Hepatocyte (in vitro differentiated cells): Measurements from ENCODE around the gene SPATA22. TPM values are rescaled to one million over a fixed set of nuclear protein-coding genes. Genes with fewer than 3 reads are reported as not detected.
"Not testable (repeated sequence)": the region's sequence is repeated elsewhere in the genome, so short reads cannot be mapped to it uniquely, and the experiment has no call there.

Experiments used
- DNase-seq: peaks from one replicate; pipeline ENCODE4 v3.0.0-alpha.2; 2016; ENCODE audit warnings: low spot score
- H2AFZ ChIP-seq: fragments of 200-600 bp; sonication (generic); 2 replicates; pipeline ENCODE4 v1.6.0; 2016; ENCODE audit warnings: antibody characterized with exemption, mild to moderate bottlenecking
- H3K27ac ChIP-seq: fragments of 200-600 bp; sonication (generic); 2 replicates; pipeline ENCODE4 v1.5.1; 2016; ENCODE audit warnings: mild to moderate bottlenecking
- H3K27me3 ChIP-seq: fragments of 200-600 bp; sonication (generic); 2 replicates; pipeline ENCODE4 v1.6.1; 2016
- H3K36me3 ChIP-seq: fragments of 200-600 bp; sonication (generic); replicated peaks from 2 replicates; pipeline ENCODE4 v1.5.1; 2016; ENCODE audit warnings: low read depth; ENCODE audit not compliant: insufficient read depth
- H3K4me1 ChIP-seq: fragments of 200-600 bp; sonication (generic); 2 replicates; pipeline ENCODE4 v1.5.1; 2016; ENCODE audit warnings: mild to moderate bottlenecking, moderate library complexity; ENCODE audit not compliant: insufficient read depth
- H3K4me2 ChIP-seq: fragments of 200-600 bp; sonication (generic); 2 replicates; pipeline ENCODE4 v1.6.0; 2016
- H3K4me3 ChIP-seq: fragments of 200-600 bp; sonication (generic); 2 replicates; pipeline ENCODE4 v1.5.1; 2016; ENCODE audit warnings: mild to moderate bottlenecking
- H3K79me2 ChIP-seq: fragments of 200-600 bp; sonication (generic); 2 replicates; pipeline ENCODE4 v1.6.0; 2017; ENCODE audit warnings: mild to moderate bottlenecking
- H3K9me2 ChIP-seq: fragments of 200-600 bp; sonication (generic); replicated peaks from 2 replicates; pipeline ENCODE4 v1.6.0; 2017; ENCODE audit warnings: mild to moderate bottlenecking; ENCODE audit not compliant: insufficient read depth
- H3K9me3 ChIP-seq: fragments of 200-600 bp; sonication (generic); 2 replicates; pipeline ENCODE4 v1.5.1; 2016; ENCODE audit warnings: low read depth, mild to moderate bottlenecking
- H4K20me1 ChIP-seq: fragments of 200-600 bp; sonication (generic); 2 replicates; pipeline ENCODE4 v1.6.0; 2016; ENCODE audit warnings: mild to moderate bottlenecking; ENCODE audit not compliant: insufficient read depth, poor library complexity, severe bottlenecking
- EZH2 ChIP-seq: fragments of 200-600 bp; sonication (generic); IDR thresholded peaks from 2 replicates; pipeline ENCODE4 v1.6.1; 2016; ENCODE audit warnings: antibody characterized with exemption, mild to moderate bottlenecking, borderline replicate concordance
- EZH2phosphoT487 ChIP-seq: fragments of 200-600 bp; sonication (generic); IDR thresholded peaks from one replicate; pipeline ENCODE4 v1.6.1; 2018; ENCODE audit warnings: antibody characterized with exemption, mild to moderate bottlenecking, low read depth, moderate library complexity; ENCODE audit not compliant: unreplicated experiment, severe bottlenecking
- WGBS: methylation state at CpG from one replicate; pipeline ENCODE4 v1.1.6; 2016; ENCODE audit warnings: low lambda C conversion rate; ENCODE audit errors: missing lambda C conversion rate; 5-methylcytosine and 5-hydroxymethylcytosine counted together
- polyA plus RNA-seq: library from polyadenylated mRNA; unstranded; fragments of >200 nt; fragmentation: Nextera tagmentation; extraction: Ambion mirVana; gene quantifications from 2 replicates; pipeline ENCODE4 v1.2.1, GENCODE V29; 2016
- total RNA-seq: library from RNA; depleted of rRNA; stranded (reverse); fragments of >200 nt; gene quantifications from 2 replicates; pipeline ENCODE4 v1.2.3, GENCODE V29; 2014
- TF ChIP-seq, protein P1 (sequence below): fragments of 200-600 bp; sonication (generic); IDR thresholded peaks from 2 replicates; pipeline ENCODE4 v1.5.1; 2016; ENCODE audit warnings: antibody characterized with exemption, mild to moderate bottlenecking; ENCODE audit not compliant: poor library complexity

The SPATA22 gene
- total and polyA plus RNA-seq, 2 experiments from 2014 or later, result not detected

DNA sequence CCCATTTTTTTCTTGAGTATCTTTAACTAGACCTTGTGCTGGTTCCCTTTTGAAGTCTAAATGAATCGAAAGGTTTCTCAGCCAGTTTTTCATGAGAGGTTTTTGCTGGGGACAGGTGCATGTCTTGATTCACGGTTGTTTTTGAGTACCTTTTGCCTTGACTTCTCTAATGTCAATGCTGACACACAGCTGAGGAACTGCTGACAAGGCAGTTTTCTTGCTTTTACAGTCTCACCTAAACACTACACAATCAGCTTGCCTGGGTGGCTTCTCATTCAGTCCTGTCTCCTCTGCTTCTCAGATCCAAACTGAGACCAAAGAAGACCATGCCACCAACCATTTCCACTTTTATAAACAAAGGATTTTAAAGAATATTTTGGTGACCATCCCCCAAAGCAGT lies 53.4 kb downstream of the SPATA22 start:
- H3K4me1 ChIP-seq, result no peaks in the 10 kb centered on the region
- H3K9me3 ChIP-seq, result no peaks in the 10 kb centered on the region
- H3K27me3 ChIP-seq, result no peaks in the 10 kb centered on the region
- H4K20me1 ChIP-seq, result no peaks in the 10 kb centered on the region
- H3K4me2 ChIP-seq, result no peak overlapping the region
- no peak overlapping the region for H3K27ac ChIP-seq
- no peak for DNase-seq
- no peaks in the 10 kb centered on the region for H3K79me2 ChIP-seq
- no peak for TF ChIP-seq EZH2phosphoT487
- TF ChIP-seq EZH2, result no peak
- TF ChIP-seq, protein P1, sequence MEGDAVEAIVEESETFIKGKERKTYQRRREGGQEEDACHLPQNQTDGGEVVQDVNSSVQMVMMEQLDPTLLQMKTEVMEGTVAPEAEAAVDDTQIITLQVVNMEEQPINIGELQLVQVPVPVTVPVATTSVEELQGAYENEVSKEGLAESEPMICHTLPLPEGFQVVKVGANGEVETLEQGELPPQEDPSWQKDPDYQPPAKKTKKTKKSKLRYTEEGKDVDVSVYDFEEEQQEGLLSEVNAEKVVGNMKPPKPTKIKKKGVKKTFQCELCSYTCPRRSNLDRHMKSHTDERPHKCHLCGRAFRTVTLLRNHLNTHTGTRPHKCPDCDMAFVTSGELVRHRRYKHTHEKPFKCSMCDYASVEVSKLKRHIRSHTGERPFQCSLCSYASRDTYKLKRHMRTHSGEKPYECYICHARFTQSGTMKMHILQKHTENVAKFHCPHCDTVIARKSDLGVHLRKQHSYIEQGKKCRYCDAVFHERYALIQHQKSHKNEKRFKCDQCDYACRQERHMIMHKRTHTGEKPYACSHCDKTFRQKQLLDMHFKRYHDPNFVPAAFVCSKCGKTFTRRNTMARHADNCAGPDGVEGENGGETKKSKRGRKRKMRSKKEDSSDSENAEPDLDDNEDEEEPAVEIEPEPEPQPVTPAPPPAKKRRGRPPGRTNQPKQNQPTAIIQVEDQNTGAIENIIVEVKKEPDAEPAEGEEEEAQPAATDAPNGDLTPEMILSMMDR, result no peak
- H3K4me3 ChIP-seq, result no peak overlapping the region
- no peaks in the 10 kb centered on the region for H3K9me2 ChIP-seq
- 38% methylated on average over 2 of the region's 2 CpGs for WGBS
- no peak overlapping the region for H2AFZ ChIP-seq
- H3K36me3 ChIP-seq, result no peaks in the 10 kb centered on the region

DNA sequence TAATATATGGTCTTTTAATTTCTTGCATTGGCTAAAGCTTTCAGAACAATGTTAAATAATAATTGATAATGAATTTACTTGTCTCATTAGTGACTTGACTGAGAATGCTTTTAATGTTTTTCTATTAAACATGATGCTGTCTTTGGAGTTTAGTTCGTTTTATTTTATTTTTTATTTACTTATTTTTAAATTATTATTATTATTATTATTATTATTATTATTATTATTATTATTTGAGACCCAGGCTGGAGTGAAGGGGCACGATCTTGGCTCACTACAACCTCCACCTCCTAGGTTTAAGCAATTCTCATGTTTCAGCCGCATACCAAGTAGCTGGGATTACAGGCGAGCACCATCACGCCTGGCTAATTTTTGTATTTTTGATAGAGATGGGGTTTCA lies 56.0 kb downstream of the SPATA22 start:
- Histone ChIP-seq H3K4me3 (no peak overlapping the region), H2AFZ (no peak overlapping the region), H3K79me2 (no peaks in the 10 kb centered on the region), H4K20me1 (no peaks in the 10 kb centered on the region), H3K4me2 (no peak overlapping the region), H3K27me3 (no peaks in the 10 kb centered on the region), H3K36me3 (no peaks in the 10 kb centered on the region), H3K27ac (no peak overlapping the region), H3K4me1 (no peaks in the 10 kb centered on the region), H3K9me3 (no peaks in the 10 kb centered on the region), H3K9me2 (no peaks in the 10 kb centered on the region)
- TF ChIP-seq EZH2 (no peak), EZH2phosphoT487 (no peak)
- TF ChIP-seq, protein P1, result no peak
- no peak for DNase-seq
- WGBS, result 70% methylated on average over 5 of the region's 5 CpGs

DNA sequence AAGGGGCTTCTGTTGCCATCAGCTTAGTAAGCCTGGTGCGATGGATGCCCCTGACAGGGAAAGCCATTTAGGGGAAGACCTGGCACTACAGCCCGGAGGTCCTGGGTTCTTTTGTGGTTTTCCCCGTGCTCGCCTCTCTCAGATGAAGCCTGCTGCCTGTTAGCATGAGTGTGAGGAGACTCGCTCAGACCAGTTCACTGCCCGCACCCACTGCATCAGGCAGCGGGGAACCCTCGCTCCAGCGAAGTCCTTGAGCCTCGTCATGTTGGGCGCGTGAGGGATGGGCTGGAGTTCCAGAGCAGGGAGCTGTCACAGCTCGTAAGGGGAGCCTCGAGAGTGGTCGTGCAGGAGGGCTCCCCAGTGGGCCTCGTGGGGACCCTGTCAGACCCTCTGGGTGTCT lies 59.4 kb downstream of the SPATA22 start:
- H3K27me3 ChIP-seq, DNase-seq, H3K79me2 ChIP-seq, H3K4me1 ChIP-seq, H3K27ac ChIP-seq, H3K4me2 ChIP-seq, H4K20me1 ChIP-seq, H3K9me3 ChIP-seq, H3K36me3 ChIP-seq, H3K9me2 ChIP-seq, H2AFZ ChIP-seq, H3K4me3 ChIP-seq: not testable (repeated sequence)
- WGBS, result 83% methylated on average over 2 of the region's 16 CpGs

DNA sequence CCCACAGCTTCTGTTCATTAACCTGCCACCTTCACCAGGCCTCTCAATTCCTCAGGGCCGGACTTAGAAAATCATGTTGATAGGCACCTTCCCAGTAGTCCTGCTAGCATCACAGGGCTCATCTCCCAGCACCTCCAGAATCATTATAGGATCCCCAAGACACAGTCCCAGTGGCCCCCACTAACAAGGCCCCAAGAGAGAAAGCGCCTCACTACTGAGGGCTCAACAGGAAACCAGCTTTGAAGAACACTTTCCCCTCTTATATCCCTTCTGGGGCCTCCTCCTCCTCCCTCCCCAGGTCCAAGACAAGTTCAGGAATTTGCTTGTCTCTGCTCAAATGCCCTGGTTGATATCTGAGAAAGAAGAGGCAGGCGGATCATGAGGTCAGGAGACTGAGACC lies 60.5 kb downstream of the SPATA22 start, which contains the start of gene OR3A3:
Gene OR3A3 (plus strand): TSS at position 301 of the 400 bp plus-strand sequence.
- no peaks in the 10 kb centered on the region for H3K27me3 ChIP-seq
- H3K4me1 ChIP-seq, result no peaks in the 10 kb centered on the region
- no peaks in the 10 kb centered on the region for H3K36me3 ChIP-seq
- H3K9me2 ChIP-seq, result no peaks in the 10 kb centered on the region
- H3K79me2 ChIP-seq, result no peaks in the 10 kb centered on the region
- no peaks in the 10 kb centered on the region for H4K20me1 ChIP-seq
- no peak within 1 kb of the TSS for H2AFZ ChIP-seq
- no peak within 1 kb of the TSS for H3K4me3 ChIP-seq
- TF ChIP-seq EZH2 (no peak), EZH2phosphoT487 (no peak)
- TF ChIP-seq, protein P1, result no peak
- DNase-seq, result no peak
- no peaks in the 10 kb centered on the region for H3K9me3 ChIP-seq
- 81% methylated on average over 3 of the region's 3 CpGs for WGBS
- H3K4me2 ChIP-seq, result no peak within 1 kb of the TSS
- no peak within 1 kb of the TSS for H3K27ac ChIP-seq

DNA sequence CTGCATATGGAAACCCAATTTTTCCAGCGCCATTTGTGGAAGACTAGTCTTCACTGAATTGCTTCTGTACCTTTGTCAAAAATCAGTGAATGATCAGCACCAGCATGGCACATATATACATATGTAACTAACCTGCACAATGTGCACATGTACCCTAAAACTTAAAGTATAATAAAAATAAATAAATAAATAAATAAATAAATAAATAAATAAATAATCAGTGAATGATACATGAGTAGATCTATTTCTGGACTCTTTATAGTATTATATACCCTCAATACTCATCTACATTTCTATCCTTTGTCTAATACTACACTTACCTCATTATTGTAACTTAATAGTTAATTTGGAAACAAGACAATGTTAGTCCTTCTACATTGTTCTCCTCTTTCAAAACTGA lies 67.8 kb downstream of the SPATA22 start:
- H3K27me3 ChIP-seq, H2AFZ ChIP-seq, H3K9me2 ChIP-seq, DNase-seq, H4K20me1 ChIP-seq, H3K4me2 ChIP-seq, H3K4me3 ChIP-seq, H3K36me3 ChIP-seq, H3K9me3 ChIP-seq, H3K79me2 ChIP-seq, H3K27ac ChIP-seq, H3K4me1 ChIP-seq: not testable (repeated sequence)
- WGBS, result 41% methylated on average over 1 of the region's 1 CpG
